PC-3 (cell line): ENCODE measurements around the gene DNAJC4. TPM values are rescaled to one million over a fixed set of nuclear protein-coding genes. Genes with fewer than 3 reads are reported as not detected.

Source experiments
- ATAC-seq: fragments of 200-7000 bp; cut with Tn5 transposase; 2 replicates; pipeline ENCODE4 v1.9.1; 2020; ENCODE audit warnings: mild to moderate bottlenecking, moderate library complexity
- BruUV-seq: library from RNA; stranded (reverse); fragments of 400-500 nt; replicated peaks from 2 replicates; lab custom pipeline; 2021; lab: Mats Ljungman, UMichigan
- CTCF ChIA-PET: fragments of 300-600 bp; sonication (Branson Sonifier 250); formaldehyde crosslinking; loops from one replicate; lab custom pipeline; 2022; ENCODE audit warnings: antibody characterized with exemption; lab: Charles Lee
- POLR2A ChIA-PET: fragments of 300-600 bp; sonication (Branson Sonifier 250); formaldehyde crosslinking; loops from one replicate; lab custom pipeline; 2022; ENCODE audit warnings: antibody characterized with exemption; ENCODE audit not compliant: unreplicated experiment; lab: Charles Lee
- DNase-seq: peaks from one replicate; pipeline ENCODE4 v3.0.0-alpha.2; 2015
- H2AFZ ChIP-seq: fragments of 300-600 bp; sonication (generic); 2 replicates; pipeline ENCODE4 v1.6.0; 2016; ENCODE audit warnings: antibody characterized with exemption, low read length
- H3F3A ChIP-seq: fragments of 300-600 bp; sonication (generic); one replicate; pipeline ENCODE4 v1.6.0; 2017; ENCODE audit warnings: antibody characterized with exemption, low read length, control low read depth, mild to moderate bottlenecking; ENCODE audit not compliant: unreplicated experiment
- H3K27ac ChIP-seq: fragments of 300-600 bp; sonication (generic); 2 replicates; pipeline ENCODE4 v1.5.1; 2016; ENCODE audit warnings: mild to moderate bottlenecking, low read length
- H3K27me3 ChIP-seq: fragments of 300-600 bp; sonication (generic); 2 replicates; pipeline ENCODE4 v1.6.1; 2016; ENCODE audit warnings: low read length, mixed read lengths
- H3K36me3 ChIP-seq: fragments of 300-600 bp; sonication (generic); 2 replicates; pipeline ENCODE4 v1.6.1; 2016; ENCODE audit warnings: low read depth, mixed run types, low read length, mixed read lengths
- H3K4me1 ChIP-seq: fragments of 300-600 bp; sonication (generic); 2 replicates; pipeline ENCODE4 v1.5.1; 2016; ENCODE audit warnings: low read length; ENCODE audit not compliant: insufficient read depth
- H3K4me2 ChIP-seq: fragments of 300-600 bp; sonication (generic); 2 replicates; pipeline ENCODE4 v1.6.0; 2016; ENCODE audit warnings: low read length
- H3K4me3 ChIP-seq: fragments of 300-600 bp; sonication (generic); 2 replicates; pipeline ENCODE4 v1.5.1; 2016; ENCODE audit warnings: mild to moderate bottlenecking, low read length, mixed read lengths
- H3K79me2 ChIP-seq: fragments of 300-600 bp; sonication (generic); 2 replicates; pipeline ENCODE4 v1.6.1; 2017; ENCODE audit warnings: low read length, mixed read lengths
- H3K9ac ChIP-seq: fragments of 300-600 bp; sonication (generic); 2 replicates; pipeline ENCODE4 v1.6.0; 2016; ENCODE audit warnings: mild to moderate bottlenecking, low read length
- H3K9me2 ChIP-seq: fragments of 300-600 bp; sonication (generic); replicated peaks from 2 replicates; pipeline ENCODE4 v1.6.1; 2016; ENCODE audit warnings: mixed run types, low read length, mixed read lengths
- H3K9me3 ChIP-seq: fragments of 300-600 bp; sonication (generic); 2 replicates; pipeline ENCODE4 v1.6.1; 2016; ENCODE audit warnings: low read length, mixed read lengths
- H4K20me1 ChIP-seq: fragments of 300-600 bp; sonication (generic); 2 replicates; pipeline ENCODE4 v1.6.1; 2016; ENCODE audit warnings: low read length, mixed read lengths
- CTCF ChIP-seq: fragments of 300-600 bp; sonication (generic); conservative IDR thresholded peaks from 2 replicates; pipeline ENCODE4 v1.5.1; 2017; ENCODE audit warnings: antibody characterized with exemption, low read depth, mild to moderate bottlenecking, low read length
- EZH2 ChIP-seq: fragments of 300-600 bp; sonication (generic); IDR thresholded peaks from one replicate; pipeline ENCODE4 v1.6.1; 2017; ENCODE audit warnings: antibody characterized with exemption, mild to moderate bottlenecking, low read length; ENCODE audit not compliant: unreplicated experiment
- EZH2phosphoT487 ChIP-seq: fragments of 300-600 bp; sonication (generic); IDR thresholded peaks from 2 replicates; pipeline ENCODE4 v1.6.1; 2018; ENCODE audit warnings: mild to moderate bottlenecking, antibody characterized with exemption, low read length, borderline replicate concordance
- intact Hi-C: fragments of 100-400 bp; cut with micrococcal nuclease; formaldehyde crosslinking; loops from 2 replicates; pipeline ENCODE4 v1.9.0; 2023
- total RNA-seq: library from RNA; depleted of rRNA; stranded (reverse); fragments of >200 nt; gene quantifications from 2 replicates; pipeline ENCODE4 v1.2.3, GENCODE V29; 2014

Gene DNAJC4
- total RNA-seq, 1 experiment from 2014 or later: 25.4 TPM

DNA sequence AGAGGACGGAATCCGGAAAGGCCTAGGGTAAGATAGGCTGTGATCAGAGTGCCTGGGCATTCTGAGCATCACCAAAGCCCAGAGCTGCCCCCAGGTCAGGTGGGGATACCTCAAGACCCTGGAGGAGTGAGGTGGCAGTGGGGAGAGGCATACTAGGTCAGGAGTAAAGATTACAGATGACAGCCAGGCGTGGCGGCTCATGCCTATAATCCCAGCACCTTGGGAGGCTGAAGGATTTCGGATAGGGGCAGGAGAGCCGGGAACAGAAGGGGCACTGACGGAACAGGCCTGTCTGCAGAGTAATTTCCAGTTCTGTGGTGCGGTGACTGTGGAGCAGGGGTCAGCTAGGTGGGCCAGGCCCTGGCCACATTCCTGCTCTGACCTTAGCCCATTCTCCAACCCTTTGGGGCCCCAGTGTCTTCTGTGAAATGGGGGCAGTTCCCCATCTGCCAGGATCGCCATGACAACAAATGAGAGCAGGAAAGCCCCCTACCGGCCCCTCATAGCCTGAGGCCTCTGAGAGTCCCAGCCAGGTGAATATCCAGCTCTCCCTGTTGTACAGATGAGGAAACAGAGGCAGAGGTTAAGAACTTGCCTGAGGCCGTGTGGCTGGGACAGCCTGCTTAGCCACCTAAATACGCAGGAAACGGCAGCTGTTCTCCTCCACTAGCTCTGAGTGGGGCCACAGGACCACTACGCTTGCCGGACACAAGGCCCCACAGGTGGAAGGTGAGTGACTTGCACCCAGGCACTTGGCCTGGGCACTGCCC lies 44.9 kb downstream of the DNAJC4 start:
- DNase-seq: no peak
- intact Hi-C loops: no loop called here
- Histone ChIP-seq H3K79me2 (peaks cover 14% of the 10 kb centered on the region; the same call in 1 of the 2 replicates), H3F3A (no peaks in the 10 kb centered on the region), H2AFZ (no peak overlapping the region), H3K9ac (no peak overlapping the region), H3K4me3 (no peak overlapping the region), H3K4me2 (no peak overlapping the region), H4K20me1 (no peaks in the 10 kb centered on the region), H3K27ac (no peak overlapping the region), H3K4me1 (peaks cover 31% of the 10 kb centered on the region), H3K36me3 (peaks cover 8% of the 10 kb centered on the region), H3K9me2 (no peaks in the 10 kb centered on the region), H3K27me3 (no peaks in the 10 kb centered on the region), H3K9me3 (no peaks in the 10 kb centered on the region)
- ChIA-PET CTCF (interaction anchor here (0.6 kb wide), 1 partner anchor 23 kb away, joined by 4 read pairs; no protein-coding TSS in a partner anchor), POLR2A (no interaction called here)
- no peak for ATAC-seq
- TF ChIP-seq EZH2 (no peak), CTCF (no peak)
- no TSS peak for BruUV-seq

DNA sequence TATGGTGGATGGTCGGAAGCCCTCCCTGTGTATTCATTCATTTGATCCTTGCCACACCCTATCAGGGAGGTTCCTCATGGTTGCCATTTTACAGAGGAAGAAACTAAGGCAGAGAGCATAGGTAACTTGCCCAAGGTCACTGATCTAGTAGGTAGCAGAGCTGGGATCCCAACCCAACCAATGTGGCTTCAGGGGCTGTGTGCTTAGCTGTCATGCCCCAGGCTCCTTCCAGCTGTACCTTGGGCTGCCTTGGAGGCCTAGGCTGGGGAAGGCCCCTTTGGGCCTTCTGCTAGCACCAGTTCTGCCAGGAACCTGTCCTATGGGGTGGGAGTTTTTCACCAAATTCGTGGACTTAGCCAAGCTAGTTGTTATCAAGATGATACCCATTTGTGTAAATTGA lies 45.5 kb downstream of the DNAJC4 start:
- Histone ChIP-seq H3K9me2 (no peaks in the 10 kb centered on the region), H2AFZ (no peak overlapping the region), H3K9me3 (no peaks in the 10 kb centered on the region), H3K27ac (no peak overlapping the region), H3K36me3 (peaks cover 8% of the 10 kb centered on the region), H3K27me3 (no peaks in the 10 kb centered on the region), H3K4me3 (no peak overlapping the region), H3K4me1 (peaks cover 25% of the 10 kb centered on the region), H4K20me1 (no peaks in the 10 kb centered on the region), H3F3A (no peaks in the 10 kb centered on the region), H3K4me2 (no peak overlapping the region), H3K79me2 (peaks cover 14% of the 10 kb centered on the region; the same call in 1 of the 2 replicates), H3K9ac (no peak overlapping the region)
- intact Hi-C loops: loop anchor here (2.0 kb wide), 1 partner anchor 25 kb away; the partner anchor contains the start of gene CATSPERZ
- POLR2A ChIA-PET: no interaction called here
- CTCF ChIA-PET: no interaction called here
- BruUV-seq: no TSS peak
- no peak for TF ChIP-seq CTCF
- TF ChIP-seq EZH2phosphoT487: no peak
- TF ChIP-seq EZH2: no peak
- no peak for ATAC-seq
- DNase-seq: no peak
